ENCODE data around the gene ABLIM2.

DNA sequence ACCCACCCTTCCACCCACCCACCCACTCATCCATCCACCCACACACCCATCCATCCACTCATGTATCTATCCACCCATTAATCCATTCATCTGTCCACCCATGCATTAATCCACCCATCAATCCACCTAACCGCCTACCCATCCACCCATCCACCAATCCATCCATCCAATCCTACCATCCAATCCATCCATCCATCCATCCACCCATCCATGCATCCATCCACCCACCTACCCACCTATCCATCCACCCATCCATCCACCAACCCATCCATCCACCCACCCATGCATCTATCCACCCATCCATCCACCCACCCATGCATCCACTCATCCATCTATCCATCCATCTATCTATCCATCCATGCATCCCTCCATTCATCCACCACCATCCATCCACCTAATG, 184.2 kb downstream of the ABLIM2 start:
- no peak for TF ChIP-seq ZFP3 (CRISPR knock-in tag; IDR thresholded peaks at IDR 0.05)
- TF ChIP-seq, protein P1, sequence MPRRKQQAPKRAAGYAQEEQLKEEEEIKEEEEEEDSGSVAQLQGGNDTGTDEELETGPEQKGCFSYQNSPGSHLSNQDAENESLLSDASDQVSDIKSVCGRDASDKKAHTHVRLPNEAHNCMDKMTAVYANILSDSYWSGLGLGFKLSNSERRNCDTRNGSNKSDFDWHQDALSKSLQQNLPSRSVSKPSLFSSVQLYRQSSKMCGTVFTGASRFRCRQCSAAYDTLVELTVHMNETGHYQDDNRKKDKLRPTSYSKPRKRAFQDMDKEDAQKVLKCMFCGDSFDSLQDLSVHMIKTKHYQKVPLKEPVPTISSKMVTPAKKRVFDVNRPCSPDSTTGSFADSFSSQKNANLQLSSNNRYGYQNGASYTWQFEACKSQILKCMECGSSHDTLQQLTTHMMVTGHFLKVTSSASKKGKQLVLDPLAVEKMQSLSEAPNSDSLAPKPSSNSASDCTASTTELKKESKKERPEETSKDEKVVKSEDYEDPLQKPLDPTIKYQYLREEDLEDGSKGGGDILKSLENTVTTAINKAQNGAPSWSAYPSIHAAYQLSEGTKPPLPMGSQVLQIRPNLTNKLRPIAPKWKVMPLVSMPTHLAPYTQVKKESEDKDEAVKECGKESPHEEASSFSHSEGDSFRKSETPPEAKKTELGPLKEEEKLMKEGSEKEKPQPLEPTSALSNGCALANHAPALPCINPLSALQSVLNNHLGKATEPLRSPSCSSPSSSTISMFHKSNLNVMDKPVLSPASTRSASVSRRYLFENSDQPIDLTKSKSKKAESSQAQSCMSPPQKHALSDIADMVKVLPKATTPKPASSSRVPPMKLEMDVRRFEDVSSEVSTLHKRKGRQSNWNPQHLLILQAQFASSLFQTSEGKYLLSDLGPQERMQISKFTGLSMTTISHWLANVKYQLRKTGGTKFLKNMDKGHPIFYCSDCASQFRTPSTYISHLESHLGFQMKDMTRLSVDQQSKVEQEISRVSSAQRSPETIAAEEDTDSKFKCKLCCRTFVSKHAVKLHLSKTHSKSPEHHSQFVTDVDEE (CRISPR knock-in tag; IDR thresholded peaks at IDR 0.05), result no peak
- TF ChIP-seq GLIS3 (CRISPR knock-in tag; IDR thresholded peaks at IDR 0.05), result no peak
- TF ChIP-seq OSR1 (CRISPR knock-in tag; IDR thresholded peaks at IDR 0.05), result no peak
- no peak for TF ChIP-seq ARNTL (CRISPR knock-in tag; IDR thresholded peaks at IDR 0.05; ENCODE audit: borderline replicate concordance, low read depth)
- TF ChIP-seq RARB (CRISPR knock-in tag; IDR thresholded peaks at IDR 0.05), result no peak
- no peak for TF ChIP-seq BACH2 (CRISPR knock-in tag; IDR thresholded peaks at IDR 0.05; ENCODE audit: borderline replicate concordance)
- TF ChIP-seq PPARA (CRISPR knock-in tag; IDR thresholded peaks at IDR 0.05; ENCODE audit: borderline replicate concordance), result no peak
- no peak for TF ChIP-seq ZC3H10 (CRISPR knock-in tag; IDR thresholded peaks at IDR 0.05)
- no peak for TF ChIP-seq ZNF565 (CRISPR knock-in tag; conservative IDR thresholded peaks at IDR 0.05; ENCODE audit: low read depth)
- TF ChIP-seq ZNF70 (CRISPR knock-in tag; IDR thresholded peaks at IDR 0.05), result no peak
- no peak for TF ChIP-seq ZFP30 (CRISPR knock-in tag; IDR thresholded peaks at IDR 0.05)
- TF ChIP-seq, protein P2, sequence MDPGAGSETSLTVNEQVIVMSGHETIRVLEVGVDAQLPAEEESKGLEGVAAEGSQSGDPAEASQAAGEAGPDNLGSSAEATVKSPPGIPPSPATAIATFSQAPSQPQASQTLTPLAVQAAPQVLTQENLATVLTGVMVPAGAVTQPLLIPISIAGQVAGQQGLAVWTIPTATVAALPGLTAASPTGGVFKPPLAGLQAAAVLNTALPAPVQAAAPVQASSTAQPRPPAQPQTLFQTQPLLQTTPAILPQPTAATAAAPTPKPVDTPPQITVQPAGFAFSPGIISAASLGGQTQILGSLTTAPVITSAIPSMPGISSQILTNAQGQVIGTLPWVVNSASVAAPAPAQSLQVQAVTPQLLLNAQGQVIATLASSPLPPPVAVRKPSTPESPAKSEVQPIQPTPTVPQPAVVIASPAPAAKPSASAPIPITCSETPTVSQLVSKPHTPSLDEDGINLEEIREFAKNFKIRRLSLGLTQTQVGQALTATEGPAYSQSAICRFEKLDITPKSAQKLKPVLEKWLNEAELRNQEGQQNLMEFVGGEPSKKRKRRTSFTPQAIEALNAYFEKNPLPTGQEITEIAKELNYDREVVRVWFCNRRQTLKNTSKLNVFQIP (CRISPR knock-in tag; IDR thresholded peaks at IDR 0.05; ENCODE audit: borderline replicate concordance, low read depth), result no peak
- TF ChIP-seq, protein P3, sequence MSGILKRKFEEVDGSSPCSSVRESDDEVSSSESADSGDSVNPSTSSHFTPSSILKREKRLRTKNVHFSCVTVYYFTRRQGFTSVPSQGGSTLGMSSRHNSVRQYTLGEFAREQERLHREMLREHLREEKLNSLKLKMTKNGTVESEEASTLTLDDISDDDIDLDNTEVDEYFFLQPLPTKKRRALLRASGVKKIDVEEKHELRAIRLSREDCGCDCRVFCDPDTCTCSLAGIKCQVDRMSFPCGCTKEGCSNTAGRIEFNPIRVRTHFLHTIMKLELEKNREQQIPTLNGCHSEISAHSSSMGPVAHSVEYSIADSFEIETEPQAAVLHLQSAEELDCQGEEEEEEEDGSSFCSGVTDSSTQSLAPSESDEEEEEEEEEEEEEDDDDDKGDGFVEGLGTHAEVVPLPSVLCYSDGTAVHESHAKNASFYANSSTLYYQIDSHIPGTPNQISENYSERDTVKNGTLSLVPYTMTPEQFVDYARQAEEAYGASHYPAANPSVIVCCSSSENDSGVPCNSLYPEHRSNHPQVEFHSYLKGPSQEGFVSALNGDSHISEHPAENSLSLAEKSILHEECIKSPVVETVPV (CRISPR knock-in tag; IDR thresholded peaks at IDR 0.05), result no peak

All from SK-N-SH treated with all-trans-retinoic acid at 6 μM for 48 hours (cell line).